Stimulated activated CD4-positive, alpha-beta T cell treated with anti-CD3 and anti-CD28 coated beads, Interleukin-15, amount 100 ng/mL, for 48 hours (primary cell): ENCODE measurements around the gene GPX3.

Experiments used
- DNase-seq, 2 donors: peaks; one replicate each; pipeline ENCODE4 v3.0.0-alpha.2; 2020; ENCODE audit warnings: low read depth in 2 of 2

GPX3 gene

GRCh38 chr5:151020304-151021110 lies at the start of gene GPX3:
TSS of gene GPX3 (plus strand) at chr5:151020591. CDS start at chr5:151020655, 64 bp downstream.
- DNase-seq: no peak

- no peak for DNase-seq
These were observed 41.8 kb upstream of the GPX3 start for GRCh38 chr5:150978590-150978989.

- no peak for DNase-seq
These were observed 32.6 kb upstream of the GPX3 start for GRCh38 chr5:150987746-150988145.

DNA sequence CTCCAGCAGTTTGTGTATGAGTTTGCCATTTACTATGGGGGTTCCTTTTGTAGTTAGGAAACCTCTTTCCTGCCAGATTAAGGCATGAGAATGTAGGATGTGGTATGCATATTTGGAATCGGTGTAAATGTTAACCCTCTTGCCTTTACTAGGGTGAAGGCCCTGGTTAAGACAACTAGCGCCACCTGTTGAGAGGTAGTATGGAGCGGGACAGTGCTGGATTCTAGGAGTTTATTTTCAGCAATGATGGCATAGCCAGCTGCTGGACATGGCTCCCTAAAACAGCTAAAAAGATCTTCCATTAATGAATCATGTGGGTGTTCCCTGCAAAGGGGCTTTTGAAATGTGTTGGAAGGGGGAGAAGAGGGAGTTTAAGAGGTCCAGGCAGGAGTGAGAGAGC lies 30.7 kb upstream of the GPX3 start:
- DNase-seq: no peak

DNA sequence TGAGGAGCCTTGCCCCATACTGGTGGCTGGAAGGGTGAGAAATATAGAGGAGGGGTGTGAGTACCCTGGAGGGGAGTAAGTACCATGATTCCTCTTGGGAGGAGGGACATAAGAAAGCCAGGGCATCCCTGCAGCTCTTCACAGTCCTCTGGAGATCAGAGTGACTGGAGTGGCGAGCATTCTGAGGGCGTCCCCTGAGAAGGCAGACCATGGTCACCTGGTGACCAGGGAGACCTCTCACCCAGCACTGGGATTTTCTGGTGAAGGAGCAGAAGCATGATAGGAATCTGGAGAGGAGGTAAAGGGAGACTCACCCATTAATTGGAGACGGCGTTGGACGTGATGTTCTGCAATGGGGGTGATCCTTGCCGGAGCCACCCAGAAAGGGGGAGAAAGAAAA lies 27.7 kb upstream of the GPX3 start:
- DNase-seq: no peak

GRCh38 chr5:150993422-150993821 lies 27.0 kb upstream of the GPX3 start:
- no peak for DNase-seq

DNA sequence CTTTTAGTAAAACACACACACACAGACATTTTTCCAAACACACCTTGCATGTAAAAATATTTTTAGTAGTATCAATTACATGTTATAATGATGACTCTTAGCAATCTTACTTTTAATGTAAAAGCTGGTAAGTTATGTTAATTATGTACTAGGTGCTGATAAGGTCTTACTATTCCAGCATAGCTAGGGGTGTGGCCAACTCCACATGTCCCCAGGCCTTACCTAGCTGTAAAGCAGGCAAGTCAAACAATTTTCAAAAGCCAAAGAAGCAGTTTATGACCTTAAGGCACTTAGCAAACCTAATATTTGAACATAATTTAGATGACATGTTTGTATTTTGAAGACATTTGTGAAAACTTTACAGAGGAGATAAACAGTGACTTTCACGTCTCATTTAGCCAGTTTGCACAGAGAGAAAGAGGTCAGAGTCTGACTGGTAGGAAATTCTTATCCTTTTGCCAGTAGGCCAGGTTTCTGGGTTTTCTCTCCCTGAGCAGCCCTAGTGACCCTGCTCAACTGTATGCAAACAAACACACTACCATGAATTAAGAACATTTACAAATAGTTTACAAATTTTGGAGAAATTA lies 26.5 kb upstream of the GPX3 start:
- no peak for DNase-seq

- no peak for DNase-seq
These were observed 20.5 kb upstream of the GPX3 start for GRCh38 chr5:150999704-151000442.

DNA sequence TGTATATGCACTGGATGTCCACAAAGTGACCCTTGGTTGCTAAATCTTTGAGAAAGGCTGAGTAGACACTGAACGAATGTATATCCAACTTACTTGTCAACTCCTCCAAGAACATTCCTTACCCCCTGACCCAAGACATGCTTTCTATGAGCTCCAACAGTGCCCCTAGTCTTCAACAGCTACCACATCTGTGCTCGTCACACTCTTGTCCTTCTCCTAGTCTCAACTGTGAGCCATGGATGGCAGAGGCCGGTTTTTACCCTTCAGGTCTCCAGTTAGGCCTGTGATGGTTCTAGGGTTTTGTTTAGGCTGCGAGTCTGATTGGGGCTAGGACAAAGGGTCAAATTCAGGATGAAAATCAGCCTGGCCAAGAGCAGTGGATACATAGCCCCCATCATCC lies 19.0 kb upstream of the GPX3 start:
- no peak for DNase-seq

DNA sequence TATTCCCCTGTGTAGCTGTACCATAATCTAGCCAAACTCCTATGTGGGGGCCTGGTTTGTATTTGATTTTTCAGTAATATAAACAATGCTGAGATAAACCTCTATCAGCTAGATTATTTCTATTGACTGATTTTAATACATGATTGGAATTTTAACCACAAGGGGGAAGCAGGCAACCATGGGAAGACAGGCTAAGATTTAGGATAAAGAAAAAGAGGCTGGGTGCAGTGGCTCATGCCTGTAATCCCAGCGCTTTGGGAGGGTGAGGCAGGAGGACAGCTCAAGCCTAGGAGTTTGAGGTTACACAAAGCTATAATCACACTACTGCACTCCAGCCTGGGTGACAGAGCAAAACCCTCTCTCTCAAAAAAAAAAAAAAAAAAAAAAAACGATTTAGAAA lies 18.1 kb upstream of the GPX3 start:
- no peak for DNase-seq

GRCh38 chr5:151002681-151003502 lies 17.5 kb upstream of the GPX3 start:
- no peak for DNase-seq

DNA sequence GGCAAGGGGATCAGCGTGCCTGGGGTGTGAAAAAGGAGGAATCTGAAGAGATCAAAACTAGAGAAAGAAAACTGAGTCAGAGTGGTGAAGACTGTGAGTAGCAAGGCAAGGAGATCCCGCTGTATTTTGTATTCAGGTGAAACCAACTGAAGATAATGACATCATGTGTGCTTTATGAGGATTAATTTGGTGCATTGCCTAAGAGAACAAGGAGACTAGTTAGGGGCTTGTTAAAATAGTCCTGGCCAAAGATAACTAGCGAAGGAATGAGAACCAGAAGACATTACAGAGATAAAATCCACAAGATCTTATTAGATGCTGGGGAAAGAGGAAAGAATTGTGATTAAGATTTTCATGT lies 16.9 kb upstream of the GPX3 start:
- no peak for DNase-seq

GRCh38 chr5:151004499-151004898 lies 15.9 kb upstream of the GPX3 start:
- no peak for DNase-seq

- DNase-seq: no peak
These were observed 15.0 kb upstream of the GPX3 start for GRCh38 chr5:151005187-151005949.

GRCh38 chr5:151005950-151006576 lies 14.3 kb upstream of the GPX3 start:
- DNase-seq: no peak

- DNase-seq: no peak
These were observed 13.6 kb upstream of the GPX3 start for GRCh38 chr5:151006704-151007334.

DNA sequence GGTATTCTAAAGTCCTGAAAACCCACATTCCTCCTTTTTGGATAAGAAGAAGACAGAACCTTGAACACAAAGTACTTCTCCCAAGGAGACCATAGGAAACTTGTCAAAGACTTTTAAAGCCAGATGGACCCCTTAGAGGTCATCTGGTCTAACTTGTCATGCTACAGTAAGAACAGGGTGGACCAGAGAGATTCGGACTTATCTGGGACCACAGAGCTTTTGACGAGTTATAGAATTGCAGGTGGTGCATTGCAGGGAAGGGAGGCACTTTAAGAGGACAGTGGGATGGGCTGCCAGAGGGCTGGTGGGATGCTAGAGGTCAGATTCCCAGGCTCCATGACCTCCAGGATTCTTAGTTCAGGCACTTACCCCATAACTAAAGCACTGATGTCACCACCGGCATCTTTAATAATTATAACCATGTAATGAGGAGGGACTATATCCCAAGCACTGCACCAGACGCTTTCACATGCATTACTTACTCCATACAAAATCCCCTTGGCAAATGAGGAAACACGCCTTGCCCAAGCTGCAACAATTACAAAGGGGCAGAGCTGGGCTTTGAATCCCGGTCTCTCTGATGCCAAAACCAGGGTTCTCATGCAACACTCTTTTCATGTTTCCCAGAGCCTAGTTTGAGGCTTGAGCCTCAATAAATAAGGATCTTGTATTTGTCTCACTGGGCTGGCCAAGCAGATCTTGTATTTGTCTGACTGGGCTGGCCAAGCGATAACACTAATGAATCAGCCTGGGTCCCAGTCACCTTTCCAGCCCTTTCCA lies 12.8 kb upstream of the GPX3 start:
- DNase-seq: no peak

DNA sequence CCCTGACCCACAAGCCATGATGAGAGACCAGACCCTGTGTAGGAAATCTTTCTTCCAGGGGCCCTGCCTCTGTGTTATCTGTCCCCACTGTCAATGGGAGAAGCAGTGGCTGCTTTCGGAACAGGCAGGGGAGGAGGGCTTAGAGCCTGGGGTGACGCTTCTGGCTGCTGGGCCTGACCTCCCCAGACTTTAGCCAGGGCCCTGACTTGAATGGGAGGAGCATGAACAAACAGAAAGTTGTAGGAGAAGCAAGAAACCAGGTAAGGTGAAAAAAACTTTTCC lies 12.2 kb upstream of the GPX3 start:
- DNase-seq: no peak

DNA sequence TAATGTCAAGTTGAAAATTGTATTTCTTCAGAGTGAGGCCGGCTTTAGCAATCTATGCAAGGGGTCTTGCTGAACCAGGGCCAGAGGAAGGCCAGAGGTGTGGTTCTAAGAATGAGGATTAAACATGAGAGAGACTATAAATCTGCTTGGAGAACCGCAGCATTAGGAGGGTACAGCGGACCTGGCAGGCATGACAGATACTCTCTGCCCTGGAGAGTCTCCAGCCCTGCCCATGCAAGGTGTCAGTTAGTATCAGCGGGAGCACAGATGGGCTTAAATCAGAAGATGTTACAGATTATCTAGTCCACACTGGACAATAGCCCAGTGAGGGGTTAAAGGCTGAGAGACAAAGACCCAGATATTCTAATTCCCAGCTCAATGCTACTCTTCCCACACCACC lies 11.5 kb upstream of the GPX3 start:
- DNase-seq: no peak

- no peak for DNase-seq
These were observed 7.5 kb upstream of the GPX3 start for GRCh38 chr5:151012862-151013261.
